PC-3 (cell line): ENCODE results near the gene PID1.

Experiments
- EZH2 ChIP-seq: fragments of 300-600 bp; sonication (generic); IDR thresholded peaks from one replicate; pipeline ENCODE4 v1.6.1; 2017; ENCODE audit warnings: antibody characterized with exemption, mild to moderate bottlenecking, low read length; ENCODE audit not compliant: unreplicated experiment
- TF ChIP-seq, protein P1 (sequence below): fragments of 300-600 bp; sonication (generic); conservative IDR thresholded peaks from 2 replicates; pipeline ENCODE4 v1.5.1; 2017; ENCODE audit warnings: antibody characterized with exemption, low read depth, mild to moderate bottlenecking, low read length

DNA sequence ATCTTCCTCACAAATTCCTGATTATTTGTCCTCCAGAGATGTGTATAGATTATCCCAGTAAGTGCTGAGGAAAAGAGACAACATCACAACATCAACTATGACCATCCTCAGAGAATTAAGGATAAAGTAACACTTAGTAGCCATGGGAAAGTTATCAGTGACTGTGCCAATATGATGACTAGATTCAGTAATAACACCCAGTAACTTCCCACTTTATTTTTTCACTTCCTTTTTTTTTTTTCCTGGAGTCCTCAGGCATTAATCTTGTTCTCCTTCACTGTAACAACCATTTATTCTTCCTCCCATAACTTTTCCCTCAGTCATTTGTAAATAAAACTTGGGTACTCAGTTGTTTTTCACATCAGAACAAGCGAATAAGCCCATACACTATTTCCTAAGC lies 16.7 kb upstream of the PID1 start:
- TF ChIP-seq EZH2: no peak
- TF ChIP-seq, protein P1, sequence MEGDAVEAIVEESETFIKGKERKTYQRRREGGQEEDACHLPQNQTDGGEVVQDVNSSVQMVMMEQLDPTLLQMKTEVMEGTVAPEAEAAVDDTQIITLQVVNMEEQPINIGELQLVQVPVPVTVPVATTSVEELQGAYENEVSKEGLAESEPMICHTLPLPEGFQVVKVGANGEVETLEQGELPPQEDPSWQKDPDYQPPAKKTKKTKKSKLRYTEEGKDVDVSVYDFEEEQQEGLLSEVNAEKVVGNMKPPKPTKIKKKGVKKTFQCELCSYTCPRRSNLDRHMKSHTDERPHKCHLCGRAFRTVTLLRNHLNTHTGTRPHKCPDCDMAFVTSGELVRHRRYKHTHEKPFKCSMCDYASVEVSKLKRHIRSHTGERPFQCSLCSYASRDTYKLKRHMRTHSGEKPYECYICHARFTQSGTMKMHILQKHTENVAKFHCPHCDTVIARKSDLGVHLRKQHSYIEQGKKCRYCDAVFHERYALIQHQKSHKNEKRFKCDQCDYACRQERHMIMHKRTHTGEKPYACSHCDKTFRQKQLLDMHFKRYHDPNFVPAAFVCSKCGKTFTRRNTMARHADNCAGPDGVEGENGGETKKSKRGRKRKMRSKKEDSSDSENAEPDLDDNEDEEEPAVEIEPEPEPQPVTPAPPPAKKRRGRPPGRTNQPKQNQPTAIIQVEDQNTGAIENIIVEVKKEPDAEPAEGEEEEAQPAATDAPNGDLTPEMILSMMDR: no peak
